Measurements from ENCODE around the gene TBL3. TPM values are rescaled to one million over a fixed set of nuclear protein-coding genes. Genes with fewer than 3 reads are reported as not detected.
A peak's percentile ranks its signal among the peaks of the same experiment; 100 is the strongest.

The TBL3 gene
- total and polyA plus RNA-seq, 2 of the 8 experiments (the other 6 are each of a cell fraction or from before 2014, with no cell fraction given), result 65.8 to 137 TPM

GRCh38 chr16:2008009-2008526, 36.2 kb downstream of the TBL3 start:
- peaks cover 23 to 51% of the 10 kb centered on the region in 2 experiments for H4K20me1 ChIP-seq (replicated peaks in 1 of 2; ENCODE audit: control insufficient read depth in 1 of 2, insufficient read depth in 2 of 2, low read length in 2 of 2)
- H3K79me2 ChIP-seq (ENCODE audit: control insufficient read depth in 1 of 2, insufficient read depth in 2 of 2, low read length in 2 of 2), result peaks cover 22 to 50% of the 10 kb centered on the region in 2 experiments; a peak in 3 of 4 replicates
- peak overlapping the region; percentile 89 to 92; a peak in 3 of 4 replicates for H3K4me2 ChIP-seq (ENCODE audit: insufficient read depth in 1 of 2, low read depth in 2 of 2, low read length in 2 of 2)
- no peak overlapping the region for H3K9ac ChIP-seq (replicated peaks in 1 of 4; ENCODE audit: extremely low read depth in 1 of 4, low read depth in 3 of 4, low read length in 3 of 4)
- no peak overlapping the region for H3K4ac ChIP-seq (replicated peaks; ENCODE audit: insufficient read length, low read depth, low read length)
- H2BK15ac ChIP-seq (ENCODE audit: low read length), result no peak overlapping the region
- WGBS, 2 experiments (ENCODE audit: extremely low coverage in 1 of 2, insufficient coverage in 1 of 2, insufficient read length in 1 of 2, insufficient replicate concordance in 2 of 2, low coverage in 1 of 2, low lambda C conversion rate in 2 of 2, missing lambda C conversion rate in 1 of 2), result 90% methylated on average over 15 of the region's 15 CpGs; no CpG with 5 or more reads in 1 of the 2 experiments
- no peak overlapping the region for H3K23ac ChIP-seq (ENCODE audit: insufficient read length)
- H2BK120ac ChIP-seq (replicated peaks; ENCODE audit: low read depth, low read length), result no peak overlapping the region
- no peak overlapping the region for H2BK12ac ChIP-seq (ENCODE audit: low read depth, low read length)
- ChIA-PET CTCF (ENCODE audit: partially characterized antibody) (interaction anchor here (0.8 to 2.8 kb wide), 10 partner anchors 9 to 139 kb away, joined by 3 to 7 read pairs (median 6); partner anchors contain the start of genes NHERF2 and NPW), POLR2A (ENCODE audit: partially characterized antibody) (interaction anchor here (0.6 to 2.8 kb wide), 14 partner anchors 9 to 232 kb away, joined by 3 to 17 read pairs (median 4); partner anchors contain the start of genes NPW, RPS2, TBL3 and TRAF7)
- peak overlapping the region in 3 of 4 experiments; percentile 80 to 95 (median 86); a peak in 5 of 8 replicates for H3K4me3 ChIP-seq (ENCODE audit: extremely low read depth in 1 of 4, insufficient read depth in 2 of 4, low read depth in 3 of 4, low read length in 4 of 4)
- no peak overlapping the region for H2BK5ac ChIP-seq (ENCODE audit: low read depth, low read length)
- no peak for TF ChIP-seq EZH2 (IDR thresholded peaks at IDR 0.05; ENCODE audit: low read depth, low read length, severe bottlenecking)
- H2AFZ ChIP-seq (ENCODE audit: low read length), result no peak overlapping the region
- H3K56ac ChIP-seq (replicated peaks; ENCODE audit: insufficient read length, low read depth, low read length), result no peak overlapping the region
- no peak overlapping the region for H3K18ac ChIP-seq (ENCODE audit: extremely low read depth, low read length)
- no peak overlapping the region for H2BK20ac ChIP-seq (ENCODE audit: low read length)
- no peak overlapping the region for H4K91ac ChIP-seq (replicated peaks; ENCODE audit: insufficient read length, low read length)
- H3K14ac ChIP-seq (ENCODE audit: insufficient read length), result no peak overlapping the region
- H3K4me1 ChIP-seq (replicated peaks in 1 of 4; ENCODE audit: control insufficient read depth in 3 of 4, insufficient read depth in 4 of 4, low read length in 3 of 4), result peaks cover 3 to 38% (median 22%) of the 10 kb centered on the region in 4 experiments
- H4K5ac ChIP-seq (ENCODE audit: insufficient read length, low read depth, low read length), result no peak overlapping the region
- no peaks in the 10 kb centered on the region for H3K27me3 ChIP-seq (replicated peaks in 1 of 4; ENCODE audit: control insufficient read depth in 3 of 4, extremely low read depth in 1 of 4, insufficient read depth in 3 of 4, low read length in 3 of 4)
- no peak overlapping the region for H2AK5ac ChIP-seq (ENCODE audit: low read depth, low read length)
- peaks cover 12% of the 10 kb centered on the region; the same call in 1 of the 2 replicates for H3K23me2 ChIP-seq (ENCODE audit: low read depth, low read length)
- DNase-seq (ENCODE audit: low read depth in 1 of 2, low spot score in 2 of 2) (no peak), FAIRE-seq (no peak)
- H3K36me3 ChIP-seq (ENCODE audit: control insufficient read depth in 2 of 4, insufficient read depth in 4 of 4, low read length in 3 of 4), result peaks cover 0 to 4% (median under 1%) of the 10 kb centered on the region in 4 experiments; a peak in 2 of 8 replicates
- no peak overlapping the region for H3K27ac ChIP-seq (ENCODE audit: low read depth, low read length)
- H3K9me3 ChIP-seq (ENCODE audit: insufficient read depth in 2 of 2, low read depth in 1 of 2, low read length in 1 of 2), result no peaks in the 10 kb centered on the region
- peaks cover 9% of the 10 kb centered on the region; the same call in 1 of the 2 replicates for H3K79me1 ChIP-seq (ENCODE audit: low read depth, low read length)
- no peak overlapping the region for H4K8ac ChIP-seq (ENCODE audit: extremely low read depth, insufficient read depth, low read length)

All from H1 (cell line).